IMR-90 (cell line): ENCODE results near the gene OPN5.

ENCODE experiments used
- CEBPB ChIP-seq: IDR thresholded peaks from 2 replicates; pipeline ENCODE4 v1.6.1; 2012; ENCODE audit warnings: low read depth, low read length, improper control_type of control experiment
- FOS ChIP-seq: fragments of 150-350 bp; IDR thresholded peaks from 2 replicates; pipeline ENCODE4 v1.6.1; 2016; ENCODE audit warnings: low read depth, low read length
- MAFK ChIP-seq: IDR thresholded peaks from 2 replicates; pipeline ENCODE4 v1.6.1; 2012; ENCODE audit warnings: low read depth, low read length, improper control_type of control experiment
- MAZ ChIP-seq: IDR thresholded peaks from 2 replicates; pipeline ENCODE4 v1.6.1; 2012; ENCODE audit warnings: low read depth, mild to moderate bottlenecking, low read length, improper control_type of control experiment, moderate library complexity, borderline replicate concordance
- POLR2A ChIP-seq: IDR thresholded peaks from 2 replicates; pipeline ENCODE4 v1.6.1; 2012; ENCODE audit warnings: mild to moderate bottlenecking, low read depth, low read length
- RAD21 ChIP-seq: IDR thresholded peaks from 2 replicates; pipeline ENCODE4 v1.6.1; 2012; ENCODE audit warnings: low read length, improper control_type of control experiment
- RCOR1 ChIP-seq: IDR thresholded peaks from 2 replicates; pipeline ENCODE4 v1.6.1; 2012; ENCODE audit warnings: mild to moderate bottlenecking, low read length, improper control_type of control experiment; ENCODE audit not compliant: insufficient replicate concordance
- SMC3 ChIP-seq: fragments of 150-350 bp; IDR thresholded peaks from 2 replicates; pipeline ENCODE4 v1.6.1; 2016; ENCODE audit warnings: low read depth, mild to moderate bottlenecking, antibody characterized with exemption, low read length, moderate library complexity
- USF2 ChIP-seq: fragments of 150-350 bp; IDR thresholded peaks from 2 replicates; pipeline ENCODE4 v1.6.1; 2017; ENCODE audit warnings: mild to moderate bottlenecking, antibody characterized with exemption, low read length, low read depth
- TF ChIP-seq, protein P1 (sequence below): conservative IDR thresholded peaks from 2 replicates; pipeline ENCODE4 v1.5.1; 2012; ENCODE audit warnings: mild to moderate bottlenecking, low read depth, low read length, improper control_type of control experiment
- TF ChIP-seq, protein P2 (sequence below): fragments of 150-350 bp; IDR thresholded peaks from 2 replicates; pipeline ENCODE4 v1.6.1; 2016; ENCODE audit warnings: low read depth, mild to moderate bottlenecking, low read length, moderate library complexity, borderline replicate concordance

DNA sequence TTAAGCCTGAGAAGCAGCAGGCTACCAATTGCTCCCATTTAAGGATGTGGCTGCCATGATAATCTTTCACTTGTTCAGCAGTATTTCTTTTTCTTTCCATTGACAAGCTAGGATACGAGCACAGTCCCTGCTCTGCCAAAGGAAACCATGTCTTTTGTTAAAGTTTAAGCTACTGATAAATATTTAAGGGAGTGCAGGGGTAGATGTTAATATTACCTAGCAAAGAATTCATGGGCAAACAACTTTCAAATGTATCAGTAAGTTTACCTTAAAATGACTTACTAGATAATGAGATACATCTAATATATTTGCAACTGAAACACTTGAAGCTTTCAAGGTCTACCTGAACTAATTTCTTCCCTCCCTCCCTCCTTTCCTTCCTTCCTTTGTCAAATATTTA is 77.3 kb downstream of the OPN5 start:
- TF ChIP-seq, protein P1, sequence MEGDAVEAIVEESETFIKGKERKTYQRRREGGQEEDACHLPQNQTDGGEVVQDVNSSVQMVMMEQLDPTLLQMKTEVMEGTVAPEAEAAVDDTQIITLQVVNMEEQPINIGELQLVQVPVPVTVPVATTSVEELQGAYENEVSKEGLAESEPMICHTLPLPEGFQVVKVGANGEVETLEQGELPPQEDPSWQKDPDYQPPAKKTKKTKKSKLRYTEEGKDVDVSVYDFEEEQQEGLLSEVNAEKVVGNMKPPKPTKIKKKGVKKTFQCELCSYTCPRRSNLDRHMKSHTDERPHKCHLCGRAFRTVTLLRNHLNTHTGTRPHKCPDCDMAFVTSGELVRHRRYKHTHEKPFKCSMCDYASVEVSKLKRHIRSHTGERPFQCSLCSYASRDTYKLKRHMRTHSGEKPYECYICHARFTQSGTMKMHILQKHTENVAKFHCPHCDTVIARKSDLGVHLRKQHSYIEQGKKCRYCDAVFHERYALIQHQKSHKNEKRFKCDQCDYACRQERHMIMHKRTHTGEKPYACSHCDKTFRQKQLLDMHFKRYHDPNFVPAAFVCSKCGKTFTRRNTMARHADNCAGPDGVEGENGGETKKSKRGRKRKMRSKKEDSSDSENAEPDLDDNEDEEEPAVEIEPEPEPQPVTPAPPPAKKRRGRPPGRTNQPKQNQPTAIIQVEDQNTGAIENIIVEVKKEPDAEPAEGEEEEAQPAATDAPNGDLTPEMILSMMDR, result no peak
- no peak for TF ChIP-seq USF2
- no peak for TF ChIP-seq POLR2A
- no peak for TF ChIP-seq RAD21
- TF ChIP-seq, protein P2, sequence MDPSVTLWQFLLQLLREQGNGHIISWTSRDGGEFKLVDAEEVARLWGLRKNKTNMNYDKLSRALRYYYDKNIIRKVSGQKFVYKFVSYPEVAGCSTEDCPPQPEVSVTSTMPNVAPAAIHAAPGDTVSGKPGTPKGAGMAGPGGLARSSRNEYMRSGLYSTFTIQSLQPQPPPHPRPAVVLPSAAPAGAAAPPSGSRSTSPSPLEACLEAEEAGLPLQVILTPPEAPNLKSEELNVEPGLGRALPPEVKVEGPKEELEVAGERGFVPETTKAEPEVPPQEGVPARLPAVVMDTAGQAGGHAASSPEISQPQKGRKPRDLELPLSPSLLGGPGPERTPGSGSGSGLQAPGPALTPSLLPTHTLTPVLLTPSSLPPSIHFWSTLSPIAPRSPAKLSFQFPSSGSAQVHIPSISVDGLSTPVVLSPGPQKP, result no peak
- no peak for TF ChIP-seq SMC3
- TF ChIP-seq MAFK, result no peak
- no peak for TF ChIP-seq CEBPB
- TF ChIP-seq RCOR1, result no peak
- TF ChIP-seq FOS, result no peak
- no peak for TF ChIP-seq MAZ
